ENCODE measurements around the gene USP17L13.
"Not testable (repeated sequence)": the region's sequence is repeated elsewhere in the genome, so short reads cannot be mapped to it uniquely, and the experiment has no call there.

DNA sequence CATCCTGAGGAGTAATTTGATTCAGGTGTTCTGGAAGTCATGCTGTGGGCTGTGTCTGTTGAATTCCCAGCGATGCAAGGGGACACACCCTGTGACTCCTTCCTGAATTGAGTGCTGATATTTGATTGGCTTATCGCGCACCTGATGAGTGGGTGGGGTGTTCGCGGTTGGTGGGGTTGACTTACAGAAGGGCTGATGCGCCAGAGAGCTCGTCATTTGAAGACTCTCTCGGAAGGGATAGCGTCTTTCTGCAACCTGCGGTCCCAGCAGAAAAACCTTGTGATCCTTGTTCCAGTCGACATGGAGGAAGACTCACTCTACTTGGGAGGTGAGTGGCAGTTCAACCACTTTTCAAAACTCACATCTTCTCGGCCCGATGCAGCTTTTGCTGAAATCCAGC is 28.4 kb downstream of the USP17L13 start, which contains the start of gene USP17L19:
- TF ChIP-seq, protein P1, sequence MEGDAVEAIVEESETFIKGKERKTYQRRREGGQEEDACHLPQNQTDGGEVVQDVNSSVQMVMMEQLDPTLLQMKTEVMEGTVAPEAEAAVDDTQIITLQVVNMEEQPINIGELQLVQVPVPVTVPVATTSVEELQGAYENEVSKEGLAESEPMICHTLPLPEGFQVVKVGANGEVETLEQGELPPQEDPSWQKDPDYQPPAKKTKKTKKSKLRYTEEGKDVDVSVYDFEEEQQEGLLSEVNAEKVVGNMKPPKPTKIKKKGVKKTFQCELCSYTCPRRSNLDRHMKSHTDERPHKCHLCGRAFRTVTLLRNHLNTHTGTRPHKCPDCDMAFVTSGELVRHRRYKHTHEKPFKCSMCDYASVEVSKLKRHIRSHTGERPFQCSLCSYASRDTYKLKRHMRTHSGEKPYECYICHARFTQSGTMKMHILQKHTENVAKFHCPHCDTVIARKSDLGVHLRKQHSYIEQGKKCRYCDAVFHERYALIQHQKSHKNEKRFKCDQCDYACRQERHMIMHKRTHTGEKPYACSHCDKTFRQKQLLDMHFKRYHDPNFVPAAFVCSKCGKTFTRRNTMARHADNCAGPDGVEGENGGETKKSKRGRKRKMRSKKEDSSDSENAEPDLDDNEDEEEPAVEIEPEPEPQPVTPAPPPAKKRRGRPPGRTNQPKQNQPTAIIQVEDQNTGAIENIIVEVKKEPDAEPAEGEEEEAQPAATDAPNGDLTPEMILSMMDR (IDR thresholded peaks at IDR 0.05; ENCODE audit: insufficient read depth, low read depth, low read length): not testable (repeated sequence)
- not testable (repeated sequence) for TF ChIP-seq EZH2 (IDR thresholded peaks at IDR 0.05; ENCODE audit: insufficient read depth, low read length)

Data from astrocyte (in vitro differentiated cells and primary cell).